HG03139 (cell line): Measurements from ENCODE around the gene ANKRD62.
A peak's percentile ranks its signal among the peaks of the same experiment; 100 is the strongest.

Experiments
- ATAC-seq: cut with Tn5 transposase; IDR thresholded peaks from one replicate; pipeline ENCODE4 v1.9.1; 2021; ENCODE audit not compliant: unreplicated experiment

The ANKRD62 gene

GRCh38 chr18:12093520-12094257, at the start of gene ANKRD62:
TSS of gene ANKRD62 (plus strand) at chr18:12093843. CDS start at chr18:12094018, 175 bp downstream.
- ATAC-seq, result no peak

- ATAC-seq, result no peak
Observed at GRCh38 chr18:12044591-12044990, 49.1 kb upstream of the ANKRD62 start.

DNA sequence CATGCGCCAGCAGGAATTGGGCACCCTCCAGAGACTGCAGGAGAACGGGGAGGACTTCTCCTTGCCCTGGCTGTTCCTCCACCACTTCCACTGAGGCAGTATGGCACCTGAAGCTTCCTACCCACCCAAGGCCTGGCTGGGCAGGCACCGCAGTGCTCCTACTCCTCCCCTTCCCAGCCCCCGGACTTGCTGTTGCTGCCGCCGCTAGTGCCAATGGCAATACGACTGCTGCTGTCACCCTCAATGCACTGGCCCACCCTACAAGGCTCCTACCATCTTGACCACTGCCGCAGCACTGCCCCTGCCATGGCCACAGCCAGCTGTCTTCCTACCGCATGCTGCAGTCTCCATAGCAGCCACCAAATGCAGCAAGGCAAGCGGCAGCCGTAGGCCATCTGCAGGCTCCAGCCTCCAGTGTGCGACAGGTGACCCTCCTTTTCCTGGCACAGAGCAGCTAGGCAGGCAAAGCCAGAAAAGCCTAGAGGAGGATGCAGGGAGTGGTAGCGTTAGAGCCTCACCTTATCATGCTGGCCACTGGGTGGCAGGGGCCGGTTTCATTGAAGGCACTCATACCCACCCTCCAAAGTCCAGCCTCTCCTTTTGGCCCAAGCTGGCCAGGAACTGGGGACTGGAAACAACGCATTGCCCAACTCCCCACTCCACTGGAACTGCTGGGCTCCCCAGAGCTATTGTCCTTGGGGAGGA, 47.4 kb upstream of the ANKRD62 start:
- no peak for ATAC-seq

DNA sequence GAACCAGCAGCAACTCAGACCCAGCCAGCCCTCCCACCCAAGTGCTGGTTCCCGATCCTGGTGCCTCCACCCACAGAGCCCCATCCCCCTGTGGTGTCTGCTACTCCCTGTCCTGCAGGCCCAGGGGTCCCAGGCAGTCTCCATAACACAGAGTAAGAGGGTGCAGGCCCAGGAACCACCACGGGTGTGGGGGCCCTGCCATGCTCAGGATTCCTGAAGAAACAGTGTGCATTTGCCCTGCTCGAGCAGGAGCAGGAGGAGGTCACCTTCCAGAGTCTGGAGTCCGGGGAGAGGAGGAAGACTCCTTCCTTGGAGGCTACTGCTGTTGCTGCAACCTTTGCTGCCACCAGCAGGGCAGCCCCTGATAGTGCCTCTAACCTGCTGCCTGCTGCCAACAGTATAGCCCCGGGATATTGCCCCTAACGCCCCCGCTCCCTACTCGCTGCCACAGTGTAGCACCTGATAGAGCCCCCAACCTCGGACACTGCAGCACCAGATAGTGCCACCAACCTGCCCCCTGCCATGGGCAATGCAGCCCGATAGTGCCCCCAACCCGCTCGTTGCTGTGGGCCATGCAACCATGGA, 46.8 kb upstream of the ANKRD62 start:
- ATAC-seq, result no peak

DNA sequence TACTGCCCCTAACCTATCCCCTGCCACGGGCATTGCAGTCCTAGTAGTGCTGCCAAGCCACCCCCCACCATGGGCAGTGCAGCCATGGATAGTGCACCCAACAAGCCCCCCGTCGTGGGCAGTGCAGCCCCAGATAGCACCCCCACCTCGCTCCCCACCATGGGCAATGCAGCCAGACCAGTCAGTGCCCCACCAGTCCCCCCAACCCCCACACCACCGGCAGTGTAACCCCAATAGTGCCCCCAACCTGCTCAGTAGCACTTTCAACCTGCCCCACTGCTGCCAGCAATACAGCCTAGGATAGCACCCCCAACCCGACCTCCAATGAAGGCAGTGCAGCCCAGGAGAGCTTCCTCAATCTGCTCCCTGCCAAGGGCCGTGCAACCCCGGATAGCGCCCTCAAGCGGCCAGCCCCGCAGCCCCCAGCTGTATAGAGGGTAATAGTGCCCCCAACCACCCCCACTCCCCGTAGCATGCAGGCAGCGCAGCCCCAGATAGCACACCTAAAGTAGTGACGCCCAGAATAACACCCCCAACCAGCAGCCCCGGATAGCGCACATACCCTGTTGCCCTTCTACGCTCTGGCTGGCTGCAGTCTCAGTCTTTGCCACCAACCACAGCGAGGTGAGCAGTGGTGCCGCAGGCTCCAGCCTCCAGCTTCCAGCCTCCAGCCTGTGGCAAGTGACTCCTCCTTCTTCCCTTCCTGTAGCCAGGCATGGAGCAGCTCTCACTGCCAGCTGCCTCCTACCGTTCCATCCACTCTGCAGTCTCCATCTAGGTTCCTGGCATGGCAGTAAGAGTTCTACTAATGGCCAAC, 45.4 kb upstream of the ANKRD62 start:
- ATAC-seq, result no peak

DNA sequence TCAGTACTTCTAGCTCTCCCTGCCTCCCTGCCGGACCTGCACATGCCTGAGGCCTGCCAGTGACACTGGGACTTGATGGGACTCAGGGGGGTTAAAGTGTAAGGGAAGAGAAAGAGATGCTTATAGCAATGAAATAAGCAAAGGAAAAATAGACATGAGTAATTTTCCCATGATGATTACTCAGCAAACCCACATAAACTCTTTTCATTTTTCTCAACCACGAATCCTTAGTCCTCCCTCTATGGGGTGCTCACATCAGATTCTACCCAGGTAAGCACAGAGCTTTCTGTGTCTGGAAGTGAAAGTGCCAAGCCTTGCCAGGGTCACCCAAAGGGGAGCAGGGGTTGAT, 44.8 kb upstream of the ANKRD62 start:
- no peak for ATAC-seq

DNA sequence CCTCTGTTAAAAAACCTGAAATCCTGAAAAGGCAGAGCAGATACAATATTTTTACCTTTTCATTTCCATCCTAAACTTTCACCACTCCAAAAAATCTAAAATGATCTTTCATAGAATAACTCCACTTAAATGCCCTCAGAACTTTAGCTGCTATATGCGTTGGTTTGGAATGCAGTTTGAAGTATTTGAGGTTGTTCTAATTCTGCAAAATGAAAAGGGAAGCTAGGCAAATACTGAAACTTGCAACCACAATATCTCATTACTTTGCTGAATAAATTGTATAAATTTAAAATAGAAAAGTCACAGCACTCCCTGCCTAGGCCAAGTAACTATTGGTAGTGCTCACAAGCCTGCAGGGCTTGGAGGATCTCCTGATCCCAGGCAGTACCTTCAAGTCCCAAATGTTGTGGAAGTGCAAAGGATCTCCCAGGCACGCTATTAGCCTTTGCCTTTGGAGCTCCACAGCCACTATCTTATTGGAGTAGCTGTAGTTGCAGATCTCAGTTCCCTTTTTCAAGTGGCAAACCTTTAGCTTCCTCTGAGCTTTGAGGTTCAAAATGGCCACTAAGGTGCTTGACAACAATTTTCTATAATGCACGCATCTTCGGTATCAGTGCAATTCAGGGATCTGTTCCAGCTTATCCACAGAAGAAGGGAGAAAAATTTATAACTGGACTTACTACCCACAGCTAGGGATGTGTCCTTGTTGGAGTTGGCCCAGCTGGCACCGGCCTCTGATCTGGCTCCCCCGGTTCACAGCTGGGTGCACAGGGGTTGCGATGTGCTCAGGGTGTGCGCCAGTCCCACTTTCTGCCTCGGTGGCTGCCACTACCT, 43.4 kb upstream of the ANKRD62 start:
- peak; percentile 73 for ATAC-seq

- ATAC-seq, result no peak
Observed at GRCh38 chr18:12052866-12053265, 40.8 kb upstream of the ANKRD62 start.

DNA sequence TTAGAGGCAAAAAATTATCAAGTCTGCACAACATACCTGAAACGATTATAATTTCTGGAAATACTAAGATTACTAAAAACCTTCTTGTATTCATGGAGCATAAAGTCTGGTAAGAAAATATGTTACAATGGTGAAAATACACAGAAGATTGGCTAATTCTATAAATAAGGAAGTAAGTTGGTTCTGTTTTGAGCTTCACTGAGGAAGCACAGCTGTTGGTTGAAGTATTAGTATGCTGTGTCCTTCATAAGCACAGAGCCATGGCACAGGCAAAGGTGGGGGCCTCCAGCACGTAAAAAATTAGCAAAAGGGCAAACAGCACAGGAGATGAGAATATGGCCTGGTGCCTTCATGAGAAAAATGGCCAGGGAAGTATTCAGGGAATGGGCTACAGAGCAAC, 40.4 kb upstream of the ANKRD62 start:
- ATAC-seq, result no peak

DNA sequence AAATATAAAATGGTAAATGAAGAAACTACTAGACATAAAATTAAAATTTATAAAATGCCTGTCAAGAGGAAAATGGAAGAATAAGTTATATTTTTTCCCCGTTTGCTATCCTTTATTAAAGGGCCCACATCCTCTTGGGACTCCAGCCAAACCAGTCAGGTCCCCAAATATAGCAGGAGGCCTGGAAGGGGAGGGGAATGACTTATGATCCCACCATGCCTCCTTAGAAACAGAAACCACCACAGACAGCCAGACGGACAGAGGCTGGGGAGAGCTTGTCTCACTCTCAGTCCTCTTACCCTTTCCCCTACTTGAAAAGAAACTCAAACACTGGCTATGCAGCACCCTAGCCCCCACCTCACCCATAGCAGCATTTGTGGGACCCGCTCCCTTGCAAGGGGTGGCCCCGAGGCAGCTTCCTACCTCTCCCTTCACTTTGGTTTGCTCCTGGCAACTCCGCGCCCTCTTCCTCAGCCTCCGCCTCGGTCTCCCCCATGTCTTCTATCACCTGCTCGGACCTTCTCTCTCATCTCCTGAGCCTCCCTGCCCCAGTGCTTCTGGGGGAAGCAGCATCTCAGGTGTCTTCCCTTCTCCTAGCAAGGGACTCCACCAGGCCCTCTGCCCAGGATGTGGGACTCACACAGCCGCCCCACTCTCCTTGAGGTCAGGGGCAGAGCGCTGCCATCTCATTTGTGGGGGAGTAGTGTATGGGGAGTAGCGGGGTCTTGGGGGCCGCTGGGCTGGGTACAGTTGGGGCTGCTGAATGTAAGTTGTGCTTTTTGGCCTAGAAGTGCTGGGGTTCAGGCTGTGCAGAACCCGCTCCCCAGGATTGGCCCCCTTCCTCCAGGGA, 37.4 kb upstream of the ANKRD62 start:
- no peak for ATAC-seq

- no peak for ATAC-seq
Observed at GRCh38 chr18:12056884-12057402, 36.7 kb upstream of the ANKRD62 start.

GRCh38 chr18:12057419-12058039, 36.1 kb upstream of the ANKRD62 start:
- no peak for ATAC-seq

- no peak for ATAC-seq
Observed at GRCh38 chr18:12059334-12060181, 34.1 kb upstream of the ANKRD62 start.

GRCh38 chr18:12060182-12060870, 33.3 kb upstream of the ANKRD62 start:
- ATAC-seq, result no peak

- no peak for ATAC-seq
Observed at GRCh38 chr18:12061685-12062084, 32.0 kb upstream of the ANKRD62 start.

DNA sequence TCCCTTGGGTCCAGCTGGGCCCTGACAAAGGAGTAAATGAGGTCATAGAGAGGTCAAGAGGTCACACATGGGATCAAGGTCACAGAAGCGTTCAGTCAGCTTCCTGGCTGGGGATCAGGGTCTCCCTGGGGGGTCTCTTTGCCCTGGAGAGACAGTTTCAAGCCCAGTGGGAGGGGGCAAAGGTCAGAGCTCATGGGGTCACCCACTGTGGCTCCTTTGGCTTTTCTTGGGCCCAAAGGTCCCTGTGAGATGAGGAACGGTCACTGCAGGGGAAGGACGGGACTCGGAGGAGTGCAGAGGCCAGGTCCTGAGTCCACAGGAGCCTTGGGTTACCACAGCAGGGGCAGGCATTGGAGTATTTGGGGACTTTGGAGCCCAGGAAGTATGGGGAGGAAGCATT, 30.7 kb upstream of the ANKRD62 start:
- ATAC-seq, result no peak

- no peak for ATAC-seq
Observed at GRCh38 chr18:12064086-12064763, 29.4 kb upstream of the ANKRD62 start.
